GM13976 (cell line): ENCODE data around the gene TPM4.

Experiments used
- DNase-seq: peaks from one replicate; pipeline ENCODE4 v3.0.0; 2012; ENCODE audit warnings: low spot score
- CTCF ChIP-seq: IDR thresholded peaks from 2 replicates; pipeline ENCODE4 v1.5.1; 2012; ENCODE audit warnings: borderline replicate concordance, mild to moderate bottlenecking; ENCODE audit not compliant: insufficient read depth; ENCODE audit errors: extremely low read depth, missing control alignments, control extremely low read depth
- in situ Hi-C: fragments of 300-500 bp; cut with MboI; formaldehyde crosslinking; loops from one replicate; pipeline ENCODE4 v1.12.0; 2022; ENCODE audit warnings: low sequenced_read_pairs, mixed read lengths, inconsistent platforms; ENCODE audit not compliant: unreplicated experiment

TPM4 gene

GRCh38 chr19:16075430-16076153, 703 bp upstream of the TPM4 start:
- no peak for TF ChIP-seq CTCF
- DNase-seq: no peak

GRCh38 chr19:16076958-16077611, 790 bp downstream of the TPM4 start:
- in situ Hi-C loops: no loop called here
- no peak for TF ChIP-seq CTCF
- no peak for DNase-seq

More at GRCh38 chr19:16075430-16076153, 703 bp upstream of the TPM4 start:
- in situ Hi-C loops: no loop called here

GRCh38 chr19:16077984-16078758, 1.9 kb downstream of the TPM4 start:
- no peak for TF ChIP-seq CTCF
- no peak for DNase-seq
- in situ Hi-C loops: no loop called here

GRCh38 chr19:16078759-16079707, 2.7 kb downstream of the TPM4 start:
- in situ Hi-C loops: no loop called here
- no peak for TF ChIP-seq CTCF
- peak; percentile 76 for DNase-seq

GRCh38 chr19:16084067-16084685, 7.9 kb downstream of the TPM4 start:
- no peak for DNase-seq
- in situ Hi-C loops: no loop called here
- no peak for TF ChIP-seq CTCF
